Smooth muscle cell (in vitro differentiated cells): ENCODE results near the gene FAM20C. TPM values are rescaled to one million over a fixed set of nuclear protein-coding genes. Genes with fewer than 3 reads are reported as not detected.

Experiments
- DNase-seq: peaks from one replicate; lab custom pipeline; 2025; ENCODE audit not compliant: unreplicated experiment; lab: John Stamatoyannopoulos, UW
- H2AFZ ChIP-seq: fragments of 200-600 bp; sonication (generic); 2 replicates; pipeline ENCODE4 v1.6.0; 2016; ENCODE audit warnings: antibody characterized with exemption, low read depth, mild to moderate bottlenecking
- H3F3A ChIP-seq: fragments of 200-600 bp; sonication (generic); 2 replicates; pipeline ENCODE4 v1.6.0; 2017; ENCODE audit warnings: antibody characterized with exemption, low read depth
- H3K27ac ChIP-seq: fragments of 200-600 bp; sonication (generic); 2 replicates; pipeline ENCODE4 v1.5.1; 2016; ENCODE audit warnings: low read depth, mild to moderate bottlenecking
- H3K27me3 ChIP-seq: fragments of 200-600 bp; sonication (generic); 2 replicates; pipeline ENCODE4 v1.6.1; 2016; ENCODE audit warnings: low read depth, mild to moderate bottlenecking
- H3K36me3 ChIP-seq: fragments of 200-600 bp; sonication (generic); 2 replicates; pipeline ENCODE4 v1.5.1; 2016; ENCODE audit warnings: low read depth
- H3K4me1 ChIP-seq: fragments of 200-600 bp; sonication (generic); 2 replicates; pipeline ENCODE4 v1.5.1; 2016; ENCODE audit warnings: low read depth
- H3K4me2 ChIP-seq: fragments of 200-600 bp; sonication (generic); 2 replicates; pipeline ENCODE4 v1.6.0; 2016; ENCODE audit warnings: mild to moderate bottlenecking
- H3K4me3 ChIP-seq: fragments of 200-600 bp; sonication (generic); 2 replicates; pipeline ENCODE4 v1.5.1; 2016; ENCODE audit warnings: mild to moderate bottlenecking
- H3K79me2 ChIP-seq: fragments of 200-600 bp; sonication (generic); 2 replicates; pipeline ENCODE4 v1.6.0; 2016; ENCODE audit warnings: low read depth, mild to moderate bottlenecking
- H3K9ac ChIP-seq: fragments of 200-600 bp; sonication (generic); 2 replicates; pipeline ENCODE4 v1.6.0; 2016; ENCODE audit warnings: low read depth
- H3K9me3 ChIP-seq: fragments of 200-600 bp; sonication (generic); replicated peaks from 2 replicates; pipeline ENCODE4 v1.5.1; 2016; ENCODE audit warnings: low read depth
- H4K20me1 ChIP-seq: fragments of 200-600 bp; sonication (generic); 2 replicates; pipeline ENCODE4 v1.6.0; 2016; ENCODE audit warnings: low read depth
- WGBS: methylation state at CpG from one replicate; pipeline ENCODE4 v1.1.7; 2016; ENCODE audit warnings: low lambda C conversion rate; 5-methylcytosine and 5-hydroxymethylcytosine counted together
- polyA plus RNA-seq: library from polyadenylated mRNA; unstranded; fragments of >200 nt; fragmentation: Nextera tagmentation; extraction: Ambion mirVana; gene quantifications from 2 replicates; pipeline ENCODE4 v1.2.1, GENCODE V29; 2016
- total RNA-seq: library from RNA; depleted of rRNA; stranded (reverse); fragments of >200 nt; gene quantifications from 2 replicates; pipeline ENCODE4 v1.2.3, GENCODE V29; 2014
- TF ChIP-seq, protein P1 (sequence below): fragments of 200-600 bp; sonication (generic); IDR thresholded peaks from 2 replicates; pipeline ENCODE4 v1.5.1; 2017; ENCODE audit warnings: borderline replicate concordance, mild to moderate bottlenecking, antibody characterized with exemption; ENCODE audit not compliant: insufficient read depth, poor library complexity, severe bottlenecking

Gene FAM20C
- total and polyA plus RNA-seq, 2 experiments from 2014 or later = 5.6 to 6.2 TPM

DNA sequence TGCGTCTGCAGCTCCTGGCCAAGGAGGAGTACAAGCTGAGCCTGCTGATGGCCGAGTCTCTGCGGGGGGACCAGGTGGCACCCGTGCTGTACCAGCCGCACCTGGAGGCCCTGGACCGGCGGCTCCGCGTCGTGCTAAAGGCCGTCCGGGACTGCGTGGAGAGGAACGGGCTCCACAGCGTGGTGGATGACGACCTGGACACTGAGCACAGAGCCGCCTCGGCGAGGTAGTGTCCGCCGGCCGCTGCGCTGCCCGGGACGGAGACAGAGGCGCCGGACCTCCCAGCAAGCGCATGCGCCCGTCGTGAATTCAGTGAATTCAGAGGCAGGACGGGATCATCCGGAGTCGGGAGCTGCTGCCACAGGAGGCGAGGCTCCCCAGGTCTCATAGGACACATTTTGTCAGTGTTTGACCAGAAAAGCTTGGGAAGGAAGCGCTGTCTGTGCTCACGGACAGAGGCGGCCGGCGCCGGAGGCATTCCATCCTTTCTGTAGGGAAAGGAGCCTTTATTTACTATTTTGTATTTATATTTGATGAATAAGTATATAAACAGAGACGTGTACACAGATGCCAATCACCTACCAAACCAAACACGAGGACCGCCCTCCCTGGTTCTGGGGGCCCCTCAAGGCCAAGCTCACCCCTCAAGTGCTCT is 67.5 kb downstream of the FAM20C start:
- Histone ChIP-seq H3F3A (no peaks in the 10 kb centered on the region), H4K20me1 (no peaks in the 10 kb centered on the region), H3K4me2 (no peak overlapping the region), H3K36me3 (no peaks in the 10 kb centered on the region), H3K4me3 (no peak overlapping the region), H3K27me3 (no peaks in the 10 kb centered on the region), H3K27ac (no peak overlapping the region), H3K4me1 (no peaks in the 10 kb centered on the region), H3K9ac (no peak overlapping the region), H3K79me2 (no peaks in the 10 kb centered on the region), H2AFZ (no peak overlapping the region), H3K9me3 (no peaks in the 10 kb centered on the region)
- DNase-seq = no peak
- TF ChIP-seq, protein P1, sequence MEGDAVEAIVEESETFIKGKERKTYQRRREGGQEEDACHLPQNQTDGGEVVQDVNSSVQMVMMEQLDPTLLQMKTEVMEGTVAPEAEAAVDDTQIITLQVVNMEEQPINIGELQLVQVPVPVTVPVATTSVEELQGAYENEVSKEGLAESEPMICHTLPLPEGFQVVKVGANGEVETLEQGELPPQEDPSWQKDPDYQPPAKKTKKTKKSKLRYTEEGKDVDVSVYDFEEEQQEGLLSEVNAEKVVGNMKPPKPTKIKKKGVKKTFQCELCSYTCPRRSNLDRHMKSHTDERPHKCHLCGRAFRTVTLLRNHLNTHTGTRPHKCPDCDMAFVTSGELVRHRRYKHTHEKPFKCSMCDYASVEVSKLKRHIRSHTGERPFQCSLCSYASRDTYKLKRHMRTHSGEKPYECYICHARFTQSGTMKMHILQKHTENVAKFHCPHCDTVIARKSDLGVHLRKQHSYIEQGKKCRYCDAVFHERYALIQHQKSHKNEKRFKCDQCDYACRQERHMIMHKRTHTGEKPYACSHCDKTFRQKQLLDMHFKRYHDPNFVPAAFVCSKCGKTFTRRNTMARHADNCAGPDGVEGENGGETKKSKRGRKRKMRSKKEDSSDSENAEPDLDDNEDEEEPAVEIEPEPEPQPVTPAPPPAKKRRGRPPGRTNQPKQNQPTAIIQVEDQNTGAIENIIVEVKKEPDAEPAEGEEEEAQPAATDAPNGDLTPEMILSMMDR = no peak
- WGBS = 97% methylated on average over 43 of the region's 44 CpGs

DNA sequence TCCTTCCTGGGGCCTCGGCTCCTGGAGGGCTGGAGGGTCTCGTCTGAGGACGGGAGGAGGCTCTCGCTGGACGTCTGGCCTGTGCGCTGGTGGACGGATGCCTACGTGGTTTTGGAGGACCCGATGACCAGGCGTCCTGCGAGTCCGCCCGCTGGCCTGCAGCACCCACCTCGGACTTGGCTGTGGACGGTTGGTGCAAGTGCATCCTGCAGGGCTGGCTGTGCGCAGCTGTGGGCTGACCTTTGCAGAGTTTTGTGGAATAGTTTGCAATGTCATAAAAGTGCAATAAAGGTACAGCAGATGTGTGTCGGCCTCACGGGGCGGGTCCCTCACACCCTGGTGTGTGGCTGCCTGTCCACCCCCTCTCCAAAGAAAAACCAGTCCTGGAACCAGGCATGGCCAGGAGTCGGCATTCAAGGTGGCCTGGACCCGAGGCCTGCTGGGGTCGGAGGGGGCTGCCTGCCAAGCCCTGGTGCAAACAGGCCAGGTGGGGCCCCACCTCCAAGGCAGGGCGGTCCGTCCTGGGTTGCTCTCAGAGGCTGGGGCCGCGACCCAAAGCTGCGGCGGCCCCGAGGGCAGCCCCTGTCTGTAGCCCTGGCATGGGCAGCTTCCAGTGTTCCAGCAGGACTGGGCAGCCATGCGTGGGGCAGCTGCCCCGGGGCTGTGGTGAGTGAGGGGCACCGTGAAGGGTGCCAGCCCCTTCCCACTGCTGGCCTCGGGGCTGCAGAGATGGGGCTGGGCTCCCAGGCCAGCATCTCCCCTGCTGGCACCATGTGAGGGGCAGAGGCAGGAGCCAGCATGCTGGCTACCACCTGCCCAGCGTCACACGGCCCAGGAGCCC is 68.3 kb downstream of the FAM20C start:
- Histone ChIP-seq H3K9ac (no peak overlapping the region), H3K36me3 (no peaks in the 10 kb centered on the region), H3F3A (no peaks in the 10 kb centered on the region), H3K27ac (no peak overlapping the region), H4K20me1 (no peaks in the 10 kb centered on the region), H3K9me3 (no peaks in the 10 kb centered on the region), H3K4me3 (no peak overlapping the region), H3K4me1 (no peaks in the 10 kb centered on the region), H3K79me2 (no peaks in the 10 kb centered on the region), H2AFZ (no peak overlapping the region), H3K4me2 (no peak overlapping the region), H3K27me3 (no peaks in the 10 kb centered on the region)
- no peak for DNase-seq
- TF ChIP-seq, protein P1 = no peak
- WGBS = 94% methylated on average over 35 of the region's 35 CpGs

DNA sequence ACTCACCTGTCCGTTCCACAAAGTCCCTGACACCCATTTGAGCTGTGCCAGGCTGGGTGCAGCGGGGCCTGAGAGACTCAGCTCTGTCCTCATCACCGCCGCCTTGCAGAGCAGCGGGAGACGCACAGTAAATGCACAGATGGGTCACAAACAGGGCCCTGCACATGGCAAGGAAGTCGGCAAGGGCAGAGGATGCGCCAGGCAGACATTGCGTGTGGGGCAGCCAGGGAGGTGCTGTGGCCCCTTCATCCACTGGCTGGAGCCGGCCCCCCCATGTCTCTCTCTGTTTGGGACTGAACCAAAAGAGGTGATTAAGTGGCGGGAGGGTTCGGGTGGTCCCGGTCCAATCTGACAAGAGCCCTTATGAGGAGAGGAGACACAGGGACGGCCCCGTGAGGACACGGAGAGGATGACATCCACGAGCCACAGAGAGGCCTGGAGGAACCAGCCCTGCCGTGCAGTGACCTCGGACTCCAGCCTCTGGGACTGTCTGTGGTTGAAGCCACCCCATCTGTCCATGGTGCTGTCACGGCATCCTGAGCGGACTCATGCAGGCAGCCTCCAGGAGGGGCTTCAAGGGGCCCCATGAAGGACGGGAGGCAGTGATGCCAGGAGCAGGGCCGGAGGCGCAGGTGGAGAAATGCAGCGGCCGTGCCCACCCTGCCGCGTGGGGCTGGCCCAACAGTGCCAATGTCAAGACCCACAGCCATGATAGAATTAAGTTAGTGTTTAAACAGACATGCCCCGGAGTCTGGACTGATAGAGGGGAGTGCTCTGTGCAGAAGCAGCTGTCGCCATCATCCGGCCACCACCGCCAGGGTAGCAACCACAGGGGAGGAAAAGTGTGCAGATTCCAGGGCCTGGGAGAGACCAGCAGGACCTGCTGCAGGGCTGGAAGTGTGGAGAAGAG is 69.2 kb downstream of the FAM20C start:
- Histone ChIP-seq H2AFZ (no peak overlapping the region), H3K27ac (no peak overlapping the region), H3F3A (no peaks in the 10 kb centered on the region), H3K4me1 (no peaks in the 10 kb centered on the region), H3K79me2 (no peaks in the 10 kb centered on the region), H3K9ac (no peak overlapping the region), H3K27me3 (no peaks in the 10 kb centered on the region), H3K4me3 (no peak overlapping the region), H3K36me3 (no peaks in the 10 kb centered on the region), H3K9me3 (no peaks in the 10 kb centered on the region), H3K4me2 (no peak overlapping the region), H4K20me1 (no peaks in the 10 kb centered on the region)
- TF ChIP-seq, protein P1 = no peak
- no peak for DNase-seq
- WGBS = 92% methylated on average over 32 of the region's 32 CpGs
